ENCODE data around the gene VSNL1. TPM values are rescaled to one million over a fixed set of nuclear protein-coding genes. Genes with fewer than 3 reads are reported as not detected.

The VSNL1 gene
- total RNA-seq, 1 donor from 2014 or later, result 19.6 TPM

DNA sequence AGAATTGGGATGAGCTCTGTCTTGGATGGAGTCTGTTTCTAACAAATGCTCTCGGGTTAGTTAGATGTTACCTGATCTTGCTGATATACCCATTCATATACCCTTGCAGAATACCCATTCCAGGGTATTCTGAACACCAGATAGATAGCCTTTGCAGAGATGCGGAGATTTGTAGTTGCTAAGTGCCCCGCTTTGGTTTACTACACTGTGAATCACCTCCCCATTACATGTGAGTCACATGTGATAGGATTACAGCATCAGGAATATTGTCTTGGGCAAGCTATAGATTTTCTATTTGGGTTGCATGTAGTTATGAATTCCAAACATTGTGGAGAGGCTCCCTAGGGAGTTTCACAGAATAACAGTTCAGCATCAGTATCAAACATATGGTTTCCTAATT lies 3.8 kb downstream of the VSNL1 start:
- Mint-ChIP-seq H3K9me3 (ENCODE audit: unreplicated experiment) (no peaks in the 10 kb centered on the region), H3K36me3 (ENCODE audit: low read depth, unreplicated experiment) (no peaks in the 10 kb centered on the region), H3K4me1 (ENCODE audit: unreplicated experiment) (peaks cover 57% of the 10 kb centered on the region), H3K27ac (ENCODE audit: unreplicated experiment) (no peak overlapping the region), H3K27me3 (ENCODE audit: unreplicated experiment) (peaks cover 5% of the 10 kb centered on the region), H3K4me3 (ENCODE audit: unreplicated experiment) (no peak overlapping the region)
- DNase-seq (ENCODE audit: low spot score), result no peak
- TF ChIP-seq, protein P1, sequence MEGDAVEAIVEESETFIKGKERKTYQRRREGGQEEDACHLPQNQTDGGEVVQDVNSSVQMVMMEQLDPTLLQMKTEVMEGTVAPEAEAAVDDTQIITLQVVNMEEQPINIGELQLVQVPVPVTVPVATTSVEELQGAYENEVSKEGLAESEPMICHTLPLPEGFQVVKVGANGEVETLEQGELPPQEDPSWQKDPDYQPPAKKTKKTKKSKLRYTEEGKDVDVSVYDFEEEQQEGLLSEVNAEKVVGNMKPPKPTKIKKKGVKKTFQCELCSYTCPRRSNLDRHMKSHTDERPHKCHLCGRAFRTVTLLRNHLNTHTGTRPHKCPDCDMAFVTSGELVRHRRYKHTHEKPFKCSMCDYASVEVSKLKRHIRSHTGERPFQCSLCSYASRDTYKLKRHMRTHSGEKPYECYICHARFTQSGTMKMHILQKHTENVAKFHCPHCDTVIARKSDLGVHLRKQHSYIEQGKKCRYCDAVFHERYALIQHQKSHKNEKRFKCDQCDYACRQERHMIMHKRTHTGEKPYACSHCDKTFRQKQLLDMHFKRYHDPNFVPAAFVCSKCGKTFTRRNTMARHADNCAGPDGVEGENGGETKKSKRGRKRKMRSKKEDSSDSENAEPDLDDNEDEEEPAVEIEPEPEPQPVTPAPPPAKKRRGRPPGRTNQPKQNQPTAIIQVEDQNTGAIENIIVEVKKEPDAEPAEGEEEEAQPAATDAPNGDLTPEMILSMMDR (IDR thresholded peaks at IDR 0.05; ENCODE audit: unreplicated experiment), result no peak

DNA sequence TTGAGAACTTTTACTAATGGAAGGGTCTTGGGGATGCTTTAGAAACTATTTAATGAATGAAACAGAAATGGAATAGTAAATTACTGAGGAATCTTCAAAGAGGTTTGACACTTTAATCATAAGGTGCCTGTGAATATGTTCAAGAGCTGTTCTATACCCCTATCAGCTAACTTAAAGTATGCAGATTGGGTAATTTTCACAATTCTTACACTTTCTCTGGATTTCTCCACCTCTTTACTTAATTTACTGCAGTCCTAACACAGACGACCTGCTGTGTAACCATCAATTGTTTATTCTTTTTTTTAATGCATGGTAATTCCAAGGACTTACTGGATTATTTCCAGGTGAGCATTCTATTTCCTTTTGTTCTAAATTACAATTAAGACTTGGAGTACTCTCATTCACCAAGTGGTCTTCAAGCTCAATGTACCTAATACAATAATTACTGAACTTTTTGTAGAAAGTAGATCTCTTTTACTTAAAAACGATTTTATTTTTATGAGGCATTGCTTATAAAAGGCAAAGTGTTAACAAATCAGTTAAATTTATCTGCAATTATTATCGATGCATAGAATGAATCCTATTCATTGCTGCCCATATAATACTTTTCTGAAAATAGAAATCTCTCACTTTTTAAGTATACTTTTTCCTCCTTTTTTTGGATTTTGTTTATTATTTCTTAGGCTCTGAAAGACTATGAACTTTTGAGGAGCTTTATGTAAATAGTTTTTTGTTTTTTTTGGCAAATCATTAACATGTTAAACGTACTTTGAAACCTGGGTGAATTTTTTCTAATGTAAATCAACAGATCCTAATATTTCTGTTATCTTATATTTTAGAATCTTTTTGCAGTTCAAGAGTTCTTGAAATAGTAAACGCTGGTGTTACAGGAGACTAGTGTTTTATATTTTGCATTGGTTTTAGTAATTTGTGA lies 5.5 kb downstream of the VSNL1 start:
- Mint-ChIP-seq H3K9me3 (ENCODE audit: unreplicated experiment) (no peaks in the 10 kb centered on the region), H3K27ac (ENCODE audit: unreplicated experiment) (no peak overlapping the region), H3K4me1 (ENCODE audit: unreplicated experiment) (peaks cover 63% of the 10 kb centered on the region), H3K27me3 (ENCODE audit: unreplicated experiment) (peaks cover 4% of the 10 kb centered on the region), H3K4me3 (ENCODE audit: unreplicated experiment) (no peak overlapping the region), H3K36me3 (ENCODE audit: low read depth, unreplicated experiment) (no peaks in the 10 kb centered on the region)
- no peak for DNase-seq (ENCODE audit: low spot score)
- TF ChIP-seq, protein P1 (IDR thresholded peaks at IDR 0.05; ENCODE audit: unreplicated experiment), result no peak

GRCh38 chr2:17547237-17547636 lies 6.7 kb downstream of the VSNL1 start:
- DNase-seq (ENCODE audit: low spot score), result no peak
- no peaks in the 10 kb centered on the region for H3K36me3 Mint-ChIP-seq (ENCODE audit: low read depth, unreplicated experiment)
- H3K27me3 Mint-ChIP-seq (ENCODE audit: unreplicated experiment), result no peaks in the 10 kb centered on the region
- TF ChIP-seq, protein P1 (IDR thresholded peaks at IDR 0.05; ENCODE audit: unreplicated experiment), result no peak
- peaks cover 55% of the 10 kb centered on the region for H3K4me1 Mint-ChIP-seq (ENCODE audit: unreplicated experiment)
- H3K4me3 Mint-ChIP-seq (ENCODE audit: unreplicated experiment), result no peak overlapping the region
- no peaks in the 10 kb centered on the region for H3K9me3 Mint-ChIP-seq (ENCODE audit: unreplicated experiment)
- H3K27ac Mint-ChIP-seq (ENCODE audit: unreplicated experiment), result peak overlapping the region; percentile 93

GRCh38 chr2:17547737-17548136 lies 7.2 kb downstream of the VSNL1 start:
- TF ChIP-seq, protein P1 (IDR thresholded peaks at IDR 0.05; ENCODE audit: unreplicated experiment), result no peak
- H3K27me3 Mint-ChIP-seq (ENCODE audit: unreplicated experiment), result no peaks in the 10 kb centered on the region
- peak overlapping the region; percentile 24 for H3K4me3 Mint-ChIP-seq (ENCODE audit: unreplicated experiment)
- H3K36me3 Mint-ChIP-seq (ENCODE audit: low read depth, unreplicated experiment), result no peaks in the 10 kb centered on the region
- H3K9me3 Mint-ChIP-seq (ENCODE audit: unreplicated experiment), result no peaks in the 10 kb centered on the region
- peak overlapping the region; percentile 93 for H3K27ac Mint-ChIP-seq (ENCODE audit: unreplicated experiment)
- peaks cover 55% of the 10 kb centered on the region for H3K4me1 Mint-ChIP-seq (ENCODE audit: unreplicated experiment)
- no peak for DNase-seq (ENCODE audit: low spot score)

DNA sequence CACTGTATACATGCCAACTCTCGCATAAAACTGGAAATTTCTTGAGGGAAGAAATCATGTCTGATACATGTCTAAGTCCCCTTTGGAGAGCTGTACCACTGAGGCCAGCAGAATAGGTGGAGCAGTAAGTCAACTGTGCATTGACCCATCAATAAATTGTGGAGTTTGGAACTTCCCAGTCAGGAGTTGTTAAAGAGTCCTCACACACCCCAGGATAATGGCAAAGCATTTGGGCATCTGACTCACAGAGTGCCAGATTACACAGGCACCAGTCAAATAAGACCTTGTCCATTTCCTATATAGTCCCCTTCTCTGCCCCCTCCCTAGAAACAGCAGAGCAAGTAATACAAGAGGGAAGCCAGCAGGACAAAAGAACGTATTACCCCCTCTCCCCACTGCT lies 10.4 kb downstream of the VSNL1 start:
- no peak overlapping the region for H3K27ac Mint-ChIP-seq (ENCODE audit: unreplicated experiment)
- H3K4me1 Mint-ChIP-seq (ENCODE audit: unreplicated experiment), result peaks cover 39% of the 10 kb centered on the region
- H3K4me3 Mint-ChIP-seq (ENCODE audit: unreplicated experiment), result no peak overlapping the region
- TF ChIP-seq, protein P1 (IDR thresholded peaks at IDR 0.05; ENCODE audit: unreplicated experiment), result no peak
- H3K9me3 Mint-ChIP-seq (ENCODE audit: unreplicated experiment), result no peaks in the 10 kb centered on the region
- no peak for DNase-seq (ENCODE audit: low spot score)
- no peaks in the 10 kb centered on the region for H3K36me3 Mint-ChIP-seq (ENCODE audit: low read depth, unreplicated experiment)
- no peaks in the 10 kb centered on the region for H3K27me3 Mint-ChIP-seq (ENCODE audit: unreplicated experiment)
